ENCODE measurements around the gene TACC2.

DNA sequence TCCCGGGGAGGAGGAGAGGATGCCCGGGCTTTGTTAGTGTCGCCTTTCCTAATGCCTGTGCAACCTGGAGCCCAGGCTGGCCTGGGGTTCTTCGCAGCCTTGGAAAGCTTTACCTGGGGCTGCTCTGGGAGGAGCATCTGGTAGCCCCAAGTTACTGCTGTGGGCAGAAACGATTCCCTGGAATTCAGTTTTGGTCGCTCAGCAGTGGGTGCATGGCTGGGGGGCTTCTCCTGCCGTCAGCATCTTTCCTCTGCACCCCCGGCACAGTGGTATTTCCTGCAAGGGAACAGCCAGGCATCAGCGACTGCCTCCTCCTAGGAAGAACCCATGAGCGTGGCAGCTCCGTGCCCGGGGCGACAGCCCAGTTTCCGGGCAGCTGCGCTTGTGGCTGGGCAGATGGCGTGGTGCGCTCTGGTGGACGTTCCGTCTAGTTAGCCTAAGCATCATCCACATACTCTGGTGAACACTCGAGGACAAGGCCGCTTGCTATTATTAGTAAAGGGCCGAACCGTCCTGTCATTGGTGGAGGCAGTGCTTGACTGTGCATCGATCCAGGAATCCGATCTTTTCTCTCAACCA lies 175.1 kb downstream of the TACC2 start:
- TF ChIP-seq, protein P1, sequence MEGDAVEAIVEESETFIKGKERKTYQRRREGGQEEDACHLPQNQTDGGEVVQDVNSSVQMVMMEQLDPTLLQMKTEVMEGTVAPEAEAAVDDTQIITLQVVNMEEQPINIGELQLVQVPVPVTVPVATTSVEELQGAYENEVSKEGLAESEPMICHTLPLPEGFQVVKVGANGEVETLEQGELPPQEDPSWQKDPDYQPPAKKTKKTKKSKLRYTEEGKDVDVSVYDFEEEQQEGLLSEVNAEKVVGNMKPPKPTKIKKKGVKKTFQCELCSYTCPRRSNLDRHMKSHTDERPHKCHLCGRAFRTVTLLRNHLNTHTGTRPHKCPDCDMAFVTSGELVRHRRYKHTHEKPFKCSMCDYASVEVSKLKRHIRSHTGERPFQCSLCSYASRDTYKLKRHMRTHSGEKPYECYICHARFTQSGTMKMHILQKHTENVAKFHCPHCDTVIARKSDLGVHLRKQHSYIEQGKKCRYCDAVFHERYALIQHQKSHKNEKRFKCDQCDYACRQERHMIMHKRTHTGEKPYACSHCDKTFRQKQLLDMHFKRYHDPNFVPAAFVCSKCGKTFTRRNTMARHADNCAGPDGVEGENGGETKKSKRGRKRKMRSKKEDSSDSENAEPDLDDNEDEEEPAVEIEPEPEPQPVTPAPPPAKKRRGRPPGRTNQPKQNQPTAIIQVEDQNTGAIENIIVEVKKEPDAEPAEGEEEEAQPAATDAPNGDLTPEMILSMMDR (IDR thresholded peaks at IDR 0.05; ENCODE audit: borderline replicate concordance, extremely low read depth, low read length, poor library complexity, severe bottlenecking) = no peak
- TF ChIP-seq EZH2 (IDR thresholded peaks at IDR 0.05; ENCODE audit: borderline replicate concordance, low read depth, low read length, severe bottlenecking) = no peak

Measured in DND-41 (cell line).